K562 (cell line): ENCODE results near the gene ELAVL3. TPM values are rescaled to one million over a fixed set of nuclear protein-coding genes. Genes with fewer than 3 reads are reported as not detected.
A peak's percentile ranks its signal among the peaks of the same experiment; 100 is the strongest.

Source experiments
- ATAC-seq: fragments of 200-7000 bp; cut with Tn5 transposase; 3 replicates; pipeline ENCODE4 v1.9.1; 2020; ENCODE audit warnings: moderate library complexity
- BruUV-seq: library from RNA; stranded (reverse); fragments of 400-500 nt; replicated peaks from 2 replicates; lab custom pipeline; 2021; lab: Mats Ljungman, UMichigan
- CTCF ChIA-PET: fragments of 300-600 bp; formaldehyde crosslinking; extraction: SDS; loops from one replicate; lab custom pipeline; 2021; ENCODE audit warnings: low intra/inter-chr PET ratio; lab: Yijun Ruan, JAX
- POLR2A ChIA-PET: fragments of 300-600, 350-650 bp; sonication (Branson Sonifier 250); formaldehyde crosslinking; extraction: SDS; loops from one replicate; lab custom pipeline; 2021; ENCODE audit warnings: antibody characterized with exemption, inconsistent platforms; lab: Yijun Ruan, JAX
- DNase-seq, 4 experiments: peaks; one replicate each; pipeline versions ENCODE4 v3.0.0 to v3.0.0-alpha.2; 2011 to 2018; ENCODE audit warnings: low spot score in 3 of 4, mixed read lengths in 3 of 4; ENCODE audit errors: extremely low read depth in 1 of 4
- FAIRE-seq: peaks from 2 replicates; lab custom pipeline; 2011; peaks lifted over from hg19 to GRCh38; lab: Jason Lieb, UNC
- H2AFZ ChIP-seq: 2 replicates; pipeline ENCODE4 v1.6.0; 2011; ENCODE audit warnings: low read depth, low read length, control low read depth, inconsistent platforms
- H3K27ac ChIP-seq: fragments of 200-600 bp; 3 replicates; pipeline ENCODE4 v1.8.0; 2011; ENCODE audit warnings: low read depth, mild to moderate bottlenecking, control low read depth, inconsistent platforms, low read length, moderate library complexity, mixed read lengths; ENCODE audit errors: extremely low read depth
- H3K27me3 ChIP-seq, 2 experiments: fragments of 300-600 bp in 1 of 2; 2 replicates in 1 of 2; 3 replicates in 1 of 2; pipeline versions ENCODE4 v1.6.0 to v1.8.0; 2011; ENCODE audit warnings: inconsistent platforms in 2 of 2, low read length in 2 of 2, mild to moderate bottlenecking in 1 of 2, mixed read lengths in 1 of 2, moderate library complexity in 1 of 2; ENCODE audit not compliant: control insufficient read depth in 2 of 2, insufficient read depth in 2 of 2
- H3K36me3 ChIP-seq: fragments of 300-600 bp; 3 replicates; pipeline ENCODE4 v1.8.0; 2011; ENCODE audit warnings: mild to moderate bottlenecking, low read length, inconsistent platforms; ENCODE audit not compliant: control insufficient read depth, insufficient read depth
- H3K4me1 ChIP-seq, 2 experiments: fragments of 200-600 bp in 1 of 2; replicated peaks in 1 of 2; 2 replicates in 1 of 2; 3 replicates in 1 of 2; pipeline versions ENCODE4 v1.5.1 to v1.8.0; 2011; ENCODE audit warnings: inconsistent platforms in 2 of 2, low read length in 2 of 2, mild to moderate bottlenecking in 1 of 2, mixed read lengths in 1 of 2, moderate library complexity in 1 of 2; ENCODE audit not compliant: control insufficient read depth in 2 of 2, insufficient read depth in 2 of 2
- H3K4me2 ChIP-seq: 2 replicates; pipeline ENCODE4 v1.6.1; 2011; ENCODE audit warnings: low read length, control low read depth, inconsistent platforms, mixed read lengths; ENCODE audit not compliant: insufficient read depth
- H3K4me3 ChIP-seq: fragments of 200-600 bp; sonication (generic), shearing (Covaris generic); 2 replicates; pipeline ENCODE4 v1.5.1; 2016; ENCODE audit warnings: control low read depth, inconsistent platforms
- H3K79me2 ChIP-seq: fragments of 200-600 bp; 3 replicates; pipeline ENCODE4 v1.8.0; 2011; ENCODE audit warnings: low read length, inconsistent platforms; ENCODE audit not compliant: control insufficient read depth, insufficient read depth
- H3K9ac ChIP-seq, 2 experiments: 2 replicates each; pipeline versions ENCODE4 v1.6.0 to v1.6.1; 2011; ENCODE audit warnings: low read depth in 2 of 2, low read length in 2 of 2, control low read depth in 1 of 2, inconsistent platforms in 1 of 2, mild to moderate bottlenecking in 1 of 2, mixed read lengths in 1 of 2; ENCODE audit not compliant: insufficient read depth in 1 of 2
- H3K9me1 ChIP-seq: one replicate; pipeline ENCODE4 v1.6.0; 2011; ENCODE audit warnings: inconsistent platforms, mild to moderate bottlenecking, low read length, moderate library complexity; ENCODE audit not compliant: control insufficient read depth, insufficient read depth
- H3K9me3 ChIP-seq: replicated peaks from 2 replicates; pipeline ENCODE4 v1.5.1; 2011; ENCODE audit warnings: low read depth, low read length, inconsistent platforms; ENCODE audit not compliant: control insufficient read depth, insufficient read depth
- H4K20me1 ChIP-seq: replicated peaks from 2 replicates; pipeline ENCODE4 v1.6.1; 2011; ENCODE audit warnings: low read length, inconsistent platforms, mixed read lengths; ENCODE audit not compliant: control insufficient read depth, insufficient read depth
- BRCA1 ChIP-seq, 2 experiments: fragments of 450-650 bp in 1 of 2; sonication (generic) in 1 of 2; formaldehyde crosslinking in 1 of 2; IDR thresholded peaks; 2 replicates each; pipeline versions ENCODE4 v1.5.0 to v1.6.1; 2017 to 2020; ENCODE audit warnings: mild to moderate bottlenecking in 1 of 2, missing genetic modification reagents in 1 of 2
- CBX5 ChIP-seq: IDR thresholded peaks from 2 replicates; pipeline ENCODE4 v1.6.1; 2014; ENCODE audit warnings: low read depth, borderline replicate concordance
- CREM ChIP-seq: IDR thresholded peaks from 2 replicates; pipeline ENCODE4 v1.6.1; 2014; ENCODE audit warnings: antibody characterized with exemption, low read depth
- DPF2 ChIP-seq: fragments of 450-650 bp; IDR thresholded peaks from 2 replicates; pipeline ENCODE4 v1.6.1; 2016
- IRF1 ChIP-seq: sonication (generic); formaldehyde crosslinking; IDR thresholded peaks from 2 replicates; pipeline ENCODE4 v1.8.0; 2022; ENCODE audit warnings: missing genetic modification reagents, mild to moderate bottlenecking, borderline replicate concordance
- IRF2 ChIP-seq: sonication (generic); formaldehyde crosslinking; IDR thresholded peaks from 2 replicates; pipeline ENCODE4 v1.8.1; 2022; ENCODE audit warnings: mild to moderate bottlenecking, missing genetic modification reagents
- KLF1 ChIP-seq: fragments of 450-650 bp; IDR thresholded peaks from 2 replicates; pipeline ENCODE4 v1.6.1; 2016; ENCODE audit warnings: missing genetic modification characterization, missing compliant biosample characterization
- MTA1 ChIP-seq: fragments of 450-650 bp; IDR thresholded peaks from 2 replicates; pipeline ENCODE4 v1.6.1; 2017; ENCODE audit warnings: borderline replicate concordance
- PTBP1 ChIP-seq: fragments of 200-400 bp; formaldehyde crosslinking; IDR thresholded peaks from 2 replicates; pipeline ENCODE4 v1.6.1; 2017; ENCODE audit warnings: low read depth, low read length
- PTTG1 ChIP-seq: fragments of 450-650 bp; IDR thresholded peaks from 2 replicates; pipeline ENCODE4 v1.6.1; 2016; ENCODE audit warnings: low read depth, mild to moderate bottlenecking, missing genetic modification characterization, missing compliant biosample characterization
- ZBTB9 ChIP-seq: fragments of 450-650 bp; formaldehyde crosslinking; IDR thresholded peaks from 2 replicates; pipeline ENCODE4 v1.4.0; 2020; ENCODE audit warnings: mild to moderate bottlenecking, moderate library complexity
- ZNF134 ChIP-seq: fragments of 250-450 bp; sonication (Bioruptor Pico); conservative IDR thresholded peaks from 2 replicates; pipeline ENCODE4 v1.4.0; 2020
- ZSCAN32 ChIP-seq: fragments of 450-650 bp; formaldehyde crosslinking; IDR thresholded peaks from 2 replicates; pipeline ENCODE4 v1.4.0; 2020; ENCODE audit warnings: mild to moderate bottlenecking, moderate library complexity
- WGBS: fragments of 100-300 bp; shearing (Covaris generic); methylation state at CpG from one replicate; pipeline ENCODE4 v1.1.6; 2016; ENCODE audit warnings: low coverage, mixed read lengths; ENCODE audit not compliant: insufficient coverage; ENCODE audit errors: missing lambda C conversion rate; 5-methylcytosine and 5-hydroxymethylcytosine counted together
- in situ Hi-C: fragments of 300-500 bp; cut with MboI; formaldehyde crosslinking; loops from 4 replicates; pipeline ENCODE4 v1.15.0; 2018; ENCODE audit warnings: inconsistent platforms, mixed read lengths
- intact Hi-C: fragments of 100-400 bp; cut with micrococcal nuclease; formaldehyde crosslinking; loops from 2 replicates; pipeline ENCODE4 v1.14.2; 2022
- polyA plus RNA-seq, 8 experiments: library from polyadenylated mRNA; depleted of rRNA in 4 of 8; stranded (reverse) in 5 of 8; unstranded in 3 of 8; fragments of >200 nt; fragmentation: Nextera tagmentation in 2 of 8; fragmentation: Illumina TruSeq in 1 of 8; extraction: Ambion mirVana in 2 of 8; extraction: Trizol in 1 of 8; gene quantifications; 2 replicates each; pipeline versions ENCODE4 v1.2.1 to v1.2.3, GENCODE V29; 2011 to 2014; ENCODE audit warnings: inconsistent platforms in 1 of 8, missing spikeins in 1 of 8
- total RNA-seq, 7 experiments: library from RNA; depleted of rRNA in 6 of 7; stranded (reverse); fragments of >200 nt in 6 of 7; fragmentation: Illumina TruSeq in 2 of 7; extraction: Trizol in 2 of 7; gene quantifications; 2 replicates each; pipeline versions ENCODE4 v1.2.1 to v1.2.3, GENCODE V29; 2011 to 2021; ENCODE audit warnings: low replicate concordance in 1 of 7

ELAVL3 gene
- total and polyA plus RNA-seq, 9 of the 15 experiments (the other 6 are each of a cell fraction or from before 2014, with no cell fraction given) = not detected

GRCh38 chr19:11457115-11457514 is 23.7 kb downstream of the ELAVL3 start:
- Histone ChIP-seq H3K4me2 (no peak overlapping the region), H3K9me3 (no peaks in the 10 kb centered on the region), H3K9ac (peak overlapping the region in 1 of 2 experiments; percentile 45; a peak in 2 of 4 replicates), H3K79me2 (no peaks in the 10 kb centered on the region), H3K27ac (no peak overlapping the region), H3K36me3 (no peaks in the 10 kb centered on the region), H3K9me1 (no peaks in the 10 kb centered on the region), H4K20me1 (0 out of 2 replicates have a peak, but pooled peaks cover 4% of the 10 kb centered on the region), H3K4me3 (no peak overlapping the region), H3K4me1 (peaks cover 0 to 37% of the 10 kb centered on the region in 2 experiments; a peak in 3 of 5 replicates), H3K27me3 (peaks cover 0 to 9% of the 10 kb centered on the region in 2 experiments; a peak in 3 of 5 replicates), H2AFZ (no peak overlapping the region)
- TF ChIP-seq ZBTB9 (CRISPR knock-in tag) = no peak
- no peak for TF ChIP-seq IRF2 (CRISPR knock-in tag)
- TF ChIP-seq CBX5 = no peak
- no peak for TF ChIP-seq IRF1 (CRISPR knock-in tag)
- no peak for TF ChIP-seq PTTG1 (tag)
- no peak for TF ChIP-seq ZSCAN32 (CRISPR knock-in tag)
- TF ChIP-seq DPF2 = no peak
- TF ChIP-seq BRCA1 (IDR thresholded peaks at IDR 0.05) = no peak
- TF ChIP-seq BRCA1 (CRISPR knock-in tag; IDR thresholded peaks at IDR 0.05) = no peak
- no peak for TF ChIP-seq MTA1
- no peak for TF ChIP-seq CREM
- no peak for TF ChIP-seq KLF1
- TF ChIP-seq PTBP1 = no peak
- no peak for TF ChIP-seq ZNF134 (CRISPR knock-in tag)
- ATAC-seq (no peak; the same call in 1 of the 3 replicates), FAIRE-seq (no peak), DNase-seq (peak in 3 of 4 experiments; percentile 42 to 69 (median 68))
- CTCF ChIA-PET = no interaction called here
- intact Hi-C loops (no loop called here), in situ Hi-C loops (no loop called here)
- 5% methylated on average over 12 of the region's 18 CpGs for WGBS
- POLR2A ChIA-PET = interaction anchor here (0.6 to 0.7 kb wide), 2 partner anchors 194 to 308 kb away, joined by 4 read pairs; no protein-coding TSS in a partner anchor
- no TSS peak for BruUV-seq
